Activated CD4-positive, alpha-beta memory T cell treated with anti-CD3 and anti-CD28 coated beads, Interleukin-2, amount 10 ng/mL, durations not matched to agents 7 days and 5 days (primary cell): Measurements from ENCODE around the gene LTBR. TPM values are rescaled to one million over a fixed set of nuclear protein-coding genes. Genes with fewer than 3 reads are reported as not detected.

Experiments
- CTCF ChIA-PET: fragments of 350-600 bp; sonication (Branson Sonifier 250); formaldehyde crosslinking; loops from one replicate; lab custom pipeline; 2021; ENCODE audit warnings: antibody characterized with exemption, inconsistent platforms; lab: Charles Lee
- POLR2A ChIA-PET: fragments of 350-600 bp; sonication (Branson Sonifier 250); formaldehyde crosslinking; loops from one replicate; lab custom pipeline; 2021; ENCODE audit warnings: antibody characterized with exemption; lab: Charles Lee
- DNase-seq: peaks from one replicate; pipeline ENCODE4 v3.0.0-alpha.2; 2020
- H3K27ac Mint-ChIP-seq: one replicate; pipeline ENCODE4 v1.8.0; 2021; ENCODE audit warnings: mild to moderate bottlenecking, mixed read lengths
- H3K27me3 Mint-ChIP-seq: one replicate; pipeline ENCODE4 v1.8.0; 2021; ENCODE audit warnings: mixed read lengths
- H3K36me3 Mint-ChIP-seq: one replicate; pipeline ENCODE4 v1.8.0; 2021; ENCODE audit warnings: low read depth, mixed read lengths
- H3K4me1 Mint-ChIP-seq: one replicate; pipeline ENCODE4 v1.8.0; 2021; ENCODE audit warnings: mixed read lengths
- H3K4me3 Mint-ChIP-seq: one replicate; pipeline ENCODE4 v1.8.0; 2021; ENCODE audit warnings: mild to moderate bottlenecking, mixed read lengths
- H3K9me3 Mint-ChIP-seq: one replicate; pipeline ENCODE4 v1.8.0; 2021; ENCODE audit warnings: mixed read lengths
- total RNA-seq, 2 experiments: library from RNA; stranded (reverse); gene quantifications; one replicate each; pipeline ENCODE4 v1.2.3, GENCODE V29; 2021

The LTBR gene
- total RNA-seq, 2 experiments from 2014 or later = 0.38 to 0.40 TPM

- H3K36me3 Mint-ChIP-seq = no peaks in the 10 kb centered on the region
- H3K4me3 Mint-ChIP-seq = no peak overlapping the region
Measured at GRCh38 chr12:6352193-6353173, 31.5 kb upstream of the LTBR start.

DNA sequence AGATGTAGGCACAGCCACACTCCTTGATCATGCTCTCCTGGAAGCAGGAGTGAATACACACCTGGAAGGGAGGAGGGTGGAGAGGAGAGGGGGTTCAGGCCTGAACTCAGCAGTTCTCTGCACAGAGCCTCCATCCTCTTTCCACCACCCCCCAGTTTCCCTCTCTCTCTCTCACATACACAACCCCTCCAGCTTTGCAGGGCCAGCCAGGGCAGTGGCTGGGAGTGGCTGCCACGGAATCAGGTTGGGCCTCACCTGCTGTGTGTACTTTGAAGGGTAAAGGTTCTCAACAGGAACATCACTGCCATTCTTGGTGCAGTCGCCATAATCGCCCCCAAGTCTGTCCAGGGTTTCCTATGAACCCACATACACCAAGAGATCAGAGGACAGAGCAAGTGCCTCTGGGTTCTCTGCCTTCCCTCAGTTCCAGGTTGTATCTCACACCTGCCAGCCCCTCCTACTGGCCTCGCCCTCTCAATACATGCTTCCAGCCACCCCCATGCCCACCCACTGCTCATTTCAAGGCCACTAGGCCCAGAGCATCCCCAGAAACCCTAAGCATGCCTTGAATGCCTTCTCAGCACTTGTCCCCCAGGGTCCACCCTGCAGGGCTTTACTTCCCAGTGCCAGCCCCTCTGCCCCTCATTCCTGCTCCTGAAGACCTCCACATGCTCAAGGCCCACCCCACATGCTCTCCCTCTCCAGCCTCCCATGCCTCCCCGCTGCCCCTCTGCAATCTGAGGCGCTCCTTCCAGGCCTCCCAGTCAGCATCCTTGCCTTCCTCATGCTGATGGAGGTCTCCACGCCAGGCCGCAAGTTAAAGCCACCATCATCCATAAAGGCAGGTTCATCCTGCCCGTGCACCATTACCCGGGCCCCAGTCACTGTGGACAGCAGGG is 29.2 kb upstream of the LTBR start:
- H3K4me1 Mint-ChIP-seq = no peaks in the 10 kb centered on the region
- no peak overlapping the region for H3K4me3 Mint-ChIP-seq
- no peak overlapping the region for H3K27ac Mint-ChIP-seq
- no peaks in the 10 kb centered on the region for H3K36me3 Mint-ChIP-seq
- POLR2A ChIA-PET = no interaction called here
- CTCF ChIA-PET = interaction anchor here (1.2 to 1.9 kb wide), 2 partner anchors 9 to 11 kb away, joined by 3 to 7 read pairs; no protein-coding TSS in a partner anchor
- peaks cover 11% of the 10 kb centered on the region for H3K27me3 Mint-ChIP-seq
- no peaks in the 10 kb centered on the region for H3K9me3 Mint-ChIP-seq
- DNase-seq = no peak

More at GRCh38 chr12:6352193-6353173, 31.5 kb upstream of the LTBR start:
- H3K9me3 Mint-ChIP-seq = no peaks in the 10 kb centered on the region
- peaks cover 2% of the 10 kb centered on the region for H3K4me1 Mint-ChIP-seq
- H3K27me3 Mint-ChIP-seq = peaks cover 11% of the 10 kb centered on the region
- CTCF ChIA-PET = interaction anchor here (0.6 to 0.9 kb wide), 2 partner anchors 17 to 112 kb away, joined by 3 read pairs; no protein-coding TSS in a partner anchor
- POLR2A ChIA-PET = interaction anchor here (0.8 to 1.1 kb wide), 2 partner anchors 8 to 22 kb away, joined by 3 to 5 read pairs; no protein-coding TSS in a partner anchor
- no peak for DNase-seq
- no peak overlapping the region for H3K27ac Mint-ChIP-seq

- H3K27ac Mint-ChIP-seq = no peak overlapping the region
Measured at GRCh38 chr12:6355491-6356373, 28.2 kb upstream of the LTBR start.

DNA sequence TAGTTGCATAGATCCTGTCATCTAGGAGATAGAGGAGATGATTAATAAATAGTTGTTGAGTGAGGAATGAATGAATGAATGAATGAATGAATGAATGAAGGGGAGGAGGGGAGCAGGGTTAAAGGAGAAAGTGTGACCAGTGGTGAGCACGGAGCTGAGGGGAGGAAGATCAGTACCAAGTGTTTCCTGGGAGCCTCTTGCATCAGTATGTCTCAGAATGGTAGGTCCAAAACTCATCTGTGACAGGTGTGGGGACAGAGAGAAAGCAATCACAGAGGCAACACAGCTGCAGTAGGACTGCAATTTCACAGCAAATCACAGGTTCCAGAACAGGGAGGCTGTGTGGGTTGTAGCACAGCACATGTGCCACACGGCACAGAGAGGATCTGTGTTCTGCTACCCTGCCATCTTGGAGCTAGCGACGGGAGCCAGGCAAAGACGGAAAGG is 27.6 kb upstream of the LTBR start:
- no peak overlapping the region for H3K27ac Mint-ChIP-seq
- H3K36me3 Mint-ChIP-seq = no peaks in the 10 kb centered on the region
- peaks cover 16% of the 10 kb centered on the region for H3K27me3 Mint-ChIP-seq
- POLR2A ChIA-PET = interaction anchor here (1.3 to 1.7 kb wide), 3 partner anchors 11 to 115 kb away, joined by 3 to 5 read pairs (median 4); no protein-coding TSS in a partner anchor
- no peaks in the 10 kb centered on the region for H3K9me3 Mint-ChIP-seq
- no peak for DNase-seq
- no peak overlapping the region for H3K4me3 Mint-ChIP-seq
- CTCF ChIA-PET = interaction anchor here (0.7 to 1.9 kb wide), 3 partner anchors 11 to 24 kb away, joined by 3 to 7 read pairs (median 3); no protein-coding TSS in a partner anchor
- peaks cover 8% of the 10 kb centered on the region for H3K4me1 Mint-ChIP-seq

More at GRCh38 chr12:6355491-6356373, 28.2 kb upstream of the LTBR start:
- Mint-ChIP-seq H3K9me3 (no peaks in the 10 kb centered on the region), H3K36me3 (no peaks in the 10 kb centered on the region), H3K4me1 (peaks cover 3% of the 10 kb centered on the region), H3K4me3 (no peak overlapping the region), H3K27me3 (peaks cover 16% of the 10 kb centered on the region)
- POLR2A ChIA-PET = interaction anchor here (1.3 to 1.7 kb wide), 3 partner anchors 10 to 116 kb away, joined by 3 to 5 read pairs (median 4); no protein-coding TSS in a partner anchor
- CTCF ChIA-PET = interaction anchor here (0.7 to 1.9 kb wide), 4 partner anchors 10 to 23 kb away, joined by 3 to 7 read pairs (median 3); no protein-coding TSS in a partner anchor
- no peak for DNase-seq

DNA sequence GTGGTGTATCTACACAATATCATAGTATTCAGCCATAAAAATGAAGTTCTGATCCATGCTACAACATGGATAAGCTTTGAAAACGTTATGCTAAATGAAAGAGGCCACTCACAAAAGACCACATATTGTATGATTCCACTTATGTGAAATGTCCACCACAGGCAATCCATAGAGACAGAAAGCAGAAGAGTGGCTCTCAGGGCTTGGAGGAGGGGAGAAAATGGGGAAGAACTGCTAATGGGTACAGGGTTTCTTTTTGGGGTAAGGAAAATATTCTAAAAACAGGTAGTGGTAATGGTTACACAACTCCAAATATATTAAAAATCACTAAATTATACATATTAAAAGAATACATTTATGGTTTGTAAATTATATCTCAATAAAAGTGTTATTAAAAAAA is 25.1 kb upstream of the LTBR start:
- H3K27ac Mint-ChIP-seq = no peak overlapping the region
- peaks cover 19% of the 10 kb centered on the region for H3K4me1 Mint-ChIP-seq
- POLR2A ChIA-PET = interaction anchor here (1.0 to 1.9 kb wide), 2 partner anchors 11 to 15 kb away, joined by 3 to 4 read pairs; no protein-coding TSS in a partner anchor

DNA sequence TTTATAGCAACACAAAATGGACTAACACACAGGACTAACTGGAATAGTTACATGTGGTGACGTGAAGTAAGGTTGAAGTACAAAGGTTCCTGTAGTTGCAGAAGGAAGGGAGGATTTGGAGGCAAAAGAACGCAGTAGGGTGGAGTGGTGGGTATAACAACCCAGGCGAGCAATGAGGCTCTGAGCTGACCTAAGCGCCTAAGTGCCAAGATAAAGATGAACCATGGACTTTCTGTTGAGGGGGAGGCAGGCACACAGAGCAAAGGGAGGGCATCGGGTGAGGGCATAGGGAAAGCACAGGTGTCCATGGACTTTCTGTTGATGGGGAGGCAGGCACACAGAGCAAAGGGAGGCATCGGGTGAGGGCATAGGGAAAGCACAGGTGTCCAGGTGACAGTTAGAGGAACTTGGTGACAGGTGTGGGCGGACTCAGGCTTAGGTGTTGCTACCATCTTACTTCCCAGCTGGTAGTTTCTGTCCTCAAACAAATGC is 23.8 kb upstream of the LTBR start:
- Mint-ChIP-seq H3K9me3 (no peaks in the 10 kb centered on the region), H3K4me1 (peaks cover 24% of the 10 kb centered on the region), H3K36me3 (no peaks in the 10 kb centered on the region), H3K4me3 (no peak overlapping the region), H3K27me3 (peaks cover 16% of the 10 kb centered on the region), H3K27ac (no peak overlapping the region)
- ChIA-PET CTCF (no interaction called here), POLR2A (interaction anchor here (1.4 kb wide), 1 partner anchor 8 kb away, joined by 5 read pairs; no protein-coding TSS in a partner anchor)
- DNase-seq = no peak

More for the DNA sequence above, 25.1 kb upstream of the LTBR start:
- Mint-ChIP-seq H3K9me3 (no peaks in the 10 kb centered on the region), H3K36me3 (no peaks in the 10 kb centered on the region), H3K4me3 (no peak overlapping the region), H3K27me3 (peaks cover 16% of the 10 kb centered on the region)
- CTCF ChIA-PET = interaction anchor here (1.4 kb wide), 1 partner anchor 35 kb away, joined by 4 read pairs; no protein-coding TSS in a partner anchor
- no peak for DNase-seq

GRCh38 chr12:6360578-6361490 is 23.1 kb upstream of the LTBR start:
- H3K36me3 Mint-ChIP-seq = no peaks in the 10 kb centered on the region
- H3K4me1 Mint-ChIP-seq = peaks cover 24% of the 10 kb centered on the region
- H3K27ac Mint-ChIP-seq = no peak overlapping the region
- H3K27me3 Mint-ChIP-seq = peaks cover 16% of the 10 kb centered on the region
- ChIA-PET POLR2A (interaction anchor here (1.4 kb wide), 1 partner anchor 9 kb away, joined by 5 read pairs; no protein-coding TSS in a partner anchor), CTCF (interaction anchor here (1.2 kb wide), 1 partner anchor 15 kb away, joined by 4 read pairs; no protein-coding TSS in a partner anchor)
- H3K4me3 Mint-ChIP-seq = no peak overlapping the region
- no peaks in the 10 kb centered on the region for H3K9me3 Mint-ChIP-seq
- DNase-seq = no peak

DNA sequence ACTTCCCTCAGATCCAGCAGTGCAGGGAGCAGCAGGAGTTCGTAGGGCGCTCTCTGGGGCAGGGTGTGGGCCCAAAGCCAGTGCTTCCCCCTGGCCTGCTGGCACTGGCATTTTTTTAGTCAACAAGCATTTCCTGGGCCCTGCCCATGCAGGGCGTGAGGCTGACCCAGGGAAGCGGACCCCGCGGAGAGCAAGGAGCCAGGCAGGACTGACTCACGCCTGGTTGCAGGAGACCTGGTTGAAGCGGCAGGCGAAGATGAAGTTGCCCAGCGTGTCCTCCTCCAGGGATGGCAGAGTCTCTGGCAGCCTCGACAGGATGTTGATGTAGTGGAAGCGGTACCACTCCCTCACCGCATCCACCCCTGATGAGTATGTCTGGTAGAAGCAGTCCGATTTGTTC is 22.1 kb upstream of the LTBR start:
- DNase-seq = peak; percentile 37
- no peaks in the 10 kb centered on the region for H3K36me3 Mint-ChIP-seq
- H3K27ac Mint-ChIP-seq = peak overlapping the region; percentile 71
- POLR2A ChIA-PET = no interaction called here
- peaks cover 8% of the 10 kb centered on the region for H3K27me3 Mint-ChIP-seq
- H3K4me1 Mint-ChIP-seq = peaks cover 24% of the 10 kb centered on the region
- H3K9me3 Mint-ChIP-seq = no peaks in the 10 kb centered on the region
- CTCF ChIA-PET = interaction anchor here (1.2 kb wide), 1 partner anchor 16 kb away, joined by 4 read pairs; no protein-coding TSS in a partner anchor
- peak overlapping the region; percentile 41 for H3K4me3 Mint-ChIP-seq

DNA sequence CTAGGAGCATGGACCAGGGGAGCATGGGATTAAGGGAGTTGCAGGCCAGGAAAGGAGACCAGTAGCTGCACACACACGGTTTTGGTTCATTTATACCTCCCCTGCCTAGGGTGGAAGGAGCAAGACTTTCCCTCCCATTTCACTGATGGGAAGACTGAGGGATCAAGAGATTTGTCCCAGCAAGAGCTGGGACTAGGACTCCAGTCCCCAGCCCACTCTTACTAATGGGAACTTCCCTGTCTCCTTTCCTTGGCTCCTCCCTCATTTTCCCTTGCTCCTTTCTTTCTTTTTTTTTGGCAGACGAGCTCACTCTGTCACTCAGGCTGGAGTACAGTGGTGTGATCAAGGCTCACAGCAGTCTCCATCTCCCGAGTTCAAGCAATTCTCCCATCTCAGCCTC is 21.6 kb upstream of the LTBR start:
- Mint-ChIP-seq H3K36me3 (no peaks in the 10 kb centered on the region), H3K4me1 (peaks cover 27% of the 10 kb centered on the region), H3K27ac (peak overlapping the region; percentile 71), H3K4me3 (peak overlapping the region; percentile 41), H3K9me3 (no peaks in the 10 kb centered on the region), H3K27me3 (peaks cover 5% of the 10 kb centered on the region)
- ChIA-PET POLR2A (interaction anchor here (1.3 to 3.2 kb wide), 5 partner anchors 17 to 108 kb away, joined by 4 to 27 read pairs (median 13); partner anchors contain the start of genes TNFRSF1A and VAMP1), CTCF (interaction anchor here (1.1 to 6.9 kb wide), 3 partner anchors 18 to 39 kb away, joined by 3 to 71 read pairs (median 9); no protein-coding TSS in a partner anchor)
- DNase-seq = no peak

GRCh38 chr12:6363010-6363329 is 21.0 kb upstream of the LTBR start:
- Mint-ChIP-seq H3K27ac (no peak overlapping the region), H3K4me1 (peaks cover 32% of the 10 kb centered on the region), H3K27me3 (peaks cover 5% of the 10 kb centered on the region), H3K36me3 (no peaks in the 10 kb centered on the region), H3K4me3 (no peak overlapping the region), H3K9me3 (no peaks in the 10 kb centered on the region)
- DNase-seq = no peak
- ChIA-PET CTCF (interaction anchor here (1.1 to 6.9 kb wide), 8 partner anchors 13 to 98 kb away, joined by 3 to 71 read pairs (median 3); no protein-coding TSS in a partner anchor), POLR2A (interaction anchor here (0.6 to 3.2 kb wide), 12 partner anchors 10 to 130 kb away, joined by 3 to 27 read pairs (median 6); partner anchors contain the start of genes MRPL51, TNFRSF1A and VAMP1)
